ENCODE measurements around the gene PSEN2.

The PSEN2 gene

DNA sequence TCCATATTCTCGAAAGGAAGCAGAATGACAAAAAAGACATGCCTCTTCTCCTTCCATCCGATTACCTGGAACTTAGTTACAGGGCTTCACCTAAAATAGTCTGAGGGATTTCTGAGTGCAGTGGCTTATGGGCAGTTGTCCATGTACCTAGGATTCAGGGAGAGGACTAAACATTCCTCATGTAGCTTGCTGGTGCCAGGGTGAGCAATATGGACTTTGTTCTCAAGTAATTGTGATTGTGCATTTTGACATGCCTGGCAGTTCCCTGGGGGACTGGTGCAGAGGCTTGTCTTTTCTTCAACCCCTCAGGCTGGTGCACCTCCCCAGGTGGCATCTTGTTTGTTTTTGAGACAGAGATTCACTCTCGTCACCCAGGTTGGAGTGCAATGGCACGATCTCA is 6.1 kb upstream of the PSEN2 start:
- DNase-seq (ENCODE audit: low read depth in 2 of 3, low spot score in 1 of 3), result no peak

DNA sequence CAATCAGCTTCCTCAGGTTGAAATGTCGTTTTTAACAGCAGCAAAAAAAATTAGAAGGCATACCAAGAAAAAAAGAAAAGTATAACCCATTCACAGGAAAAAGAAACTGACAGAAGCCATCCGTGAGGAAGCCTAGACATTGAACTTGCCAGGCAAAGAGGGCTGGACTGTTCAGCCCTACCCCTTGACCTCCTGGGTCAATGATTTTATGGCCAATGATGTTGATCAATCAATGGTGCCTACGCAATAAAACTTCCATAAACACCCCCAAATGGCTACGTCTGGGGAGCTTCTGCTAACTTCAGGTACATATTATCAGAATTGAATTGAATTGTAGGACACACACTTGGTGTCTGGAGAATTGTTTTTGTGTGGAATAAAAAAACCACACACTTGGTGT is 4.8 kb upstream of the PSEN2 start:
- DNase-seq (ENCODE audit: low read depth in 2 of 3, low spot score in 1 of 3), result no peak

DNA sequence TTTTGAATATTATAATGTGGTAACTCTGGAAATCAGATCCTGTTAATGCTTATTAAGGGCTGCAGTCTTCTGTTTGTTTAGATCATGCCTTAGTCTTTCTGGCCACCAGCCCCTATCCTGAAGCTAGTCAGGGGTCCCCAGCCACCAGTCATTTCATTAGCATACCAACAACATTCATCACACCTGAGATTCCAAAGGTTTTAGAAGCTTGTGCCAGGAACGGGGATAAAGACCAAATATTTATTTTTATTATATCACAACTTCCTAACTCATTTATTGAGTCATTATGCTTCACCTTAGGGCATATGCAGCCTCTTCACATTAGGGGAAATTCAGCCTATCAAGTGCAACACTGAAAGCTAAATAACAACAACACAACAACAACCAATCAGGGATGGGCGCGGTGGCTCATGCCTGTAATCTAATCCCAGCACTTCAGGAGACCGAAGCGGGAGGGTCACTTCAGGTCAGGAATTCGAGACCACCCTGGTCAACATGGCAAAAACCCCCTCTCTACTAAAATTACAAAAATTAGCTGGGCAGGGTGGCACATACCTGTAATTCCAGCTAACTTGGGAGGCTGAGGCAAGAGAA is 2.9 kb upstream of the PSEN2 start:
- DNase-seq (ENCODE audit: low read depth in 2 of 3, low spot score in 1 of 3), result no peak

DNA sequence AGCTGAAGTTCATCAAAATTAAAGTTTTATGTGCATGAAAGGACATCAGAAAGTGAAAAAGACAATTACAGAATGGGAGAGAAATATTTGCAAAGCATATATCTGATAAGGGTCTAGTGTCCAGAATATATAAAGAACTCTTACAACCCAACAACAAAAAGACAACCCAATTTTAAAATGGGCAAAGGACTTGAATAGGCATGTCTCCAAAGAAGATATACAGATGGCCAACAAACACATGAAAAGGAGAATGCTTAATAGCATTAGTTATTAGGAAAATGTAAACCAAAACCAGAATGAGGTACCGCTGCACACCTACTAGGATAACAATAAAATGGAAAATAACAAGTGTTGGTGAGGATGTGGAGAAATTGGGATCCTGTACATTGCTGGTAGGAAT is 1.7 kb upstream of the PSEN2 start:
- DNase-seq (ENCODE audit: low read depth in 2 of 3, low spot score in 1 of 3), result no peak

DNA sequence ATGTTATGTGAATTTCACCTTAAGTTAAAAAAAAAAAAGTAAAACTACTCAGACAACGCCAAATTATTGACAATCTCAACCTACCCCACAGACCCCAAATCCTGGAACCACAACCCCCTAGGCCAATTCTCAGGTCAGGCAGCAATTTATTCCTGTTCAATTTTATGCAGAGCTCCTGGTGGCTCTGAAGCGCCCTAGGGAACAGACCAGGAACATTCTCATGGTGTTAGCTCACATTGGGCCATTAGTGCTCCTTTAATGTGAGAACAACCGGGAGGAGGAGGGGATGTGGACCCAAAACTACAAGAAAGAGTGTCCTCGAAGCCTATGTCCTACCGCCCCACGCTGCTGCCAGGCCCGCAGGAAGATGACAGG is 403 bp upstream of the PSEN2 start:
- DNase-seq (ENCODE audit: low read depth in 2 of 3, low spot score in 1 of 3), result no peak

DNA sequence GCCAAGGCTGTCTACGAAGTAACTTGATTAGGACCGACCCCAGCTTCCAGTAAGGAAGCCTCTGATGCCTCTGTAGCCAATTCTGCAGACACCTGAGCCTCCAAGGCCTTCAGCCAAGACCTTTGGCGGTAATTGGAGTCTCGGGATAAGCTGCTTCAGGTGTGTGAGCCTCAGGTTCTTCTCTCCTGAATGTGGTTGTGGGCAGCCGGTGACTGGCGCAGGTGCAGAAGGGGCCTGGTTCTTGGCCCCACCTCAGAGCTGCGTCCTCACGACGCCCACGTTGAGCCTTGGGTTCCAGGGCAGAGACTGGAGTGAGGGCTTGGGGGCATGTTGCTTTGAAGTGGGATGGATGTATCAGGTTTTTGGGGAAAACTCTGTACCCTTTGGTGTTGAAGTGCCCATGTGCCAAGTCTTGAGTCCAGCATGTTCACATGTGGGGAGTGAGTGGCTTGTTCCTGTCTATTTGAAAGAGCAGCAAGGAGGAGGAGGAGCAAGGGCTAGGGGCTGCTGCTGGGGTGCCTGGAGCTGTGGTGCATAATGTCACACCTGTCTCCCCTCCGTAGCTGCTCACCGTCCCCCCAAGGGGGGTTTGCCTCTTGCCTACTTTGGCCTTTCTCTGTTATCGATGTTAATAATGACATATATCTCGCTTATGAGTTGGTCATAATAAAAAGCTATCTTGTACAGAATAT is 1.4 kb downstream of the PSEN2 start:
- no peak for DNase-seq (ENCODE audit: low read depth in 2 of 3, low spot score in 1 of 3)

DNA sequence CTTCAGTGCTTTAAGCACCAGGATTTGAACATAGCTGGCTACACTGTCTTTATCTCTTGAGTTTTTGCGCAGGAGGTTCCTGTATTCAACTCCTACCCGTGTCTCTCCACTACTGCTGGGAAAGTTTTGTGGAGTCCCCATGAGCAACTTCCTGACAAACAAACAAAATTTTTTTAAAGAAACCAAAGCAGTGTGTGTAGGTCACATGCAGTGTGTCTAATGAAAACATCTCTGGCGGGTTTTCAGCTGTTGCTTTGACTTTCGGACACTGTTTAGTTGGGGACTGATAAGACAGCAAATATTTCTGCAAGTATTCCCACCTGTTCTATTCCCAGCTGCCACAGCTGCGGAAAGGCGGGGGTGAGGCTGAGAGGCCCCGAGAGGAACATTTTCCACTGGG is 2.0 kb downstream of the PSEN2 start:
- DNase-seq (ENCODE audit: low read depth in 2 of 3, low spot score in 1 of 3), result no peak

DNA sequence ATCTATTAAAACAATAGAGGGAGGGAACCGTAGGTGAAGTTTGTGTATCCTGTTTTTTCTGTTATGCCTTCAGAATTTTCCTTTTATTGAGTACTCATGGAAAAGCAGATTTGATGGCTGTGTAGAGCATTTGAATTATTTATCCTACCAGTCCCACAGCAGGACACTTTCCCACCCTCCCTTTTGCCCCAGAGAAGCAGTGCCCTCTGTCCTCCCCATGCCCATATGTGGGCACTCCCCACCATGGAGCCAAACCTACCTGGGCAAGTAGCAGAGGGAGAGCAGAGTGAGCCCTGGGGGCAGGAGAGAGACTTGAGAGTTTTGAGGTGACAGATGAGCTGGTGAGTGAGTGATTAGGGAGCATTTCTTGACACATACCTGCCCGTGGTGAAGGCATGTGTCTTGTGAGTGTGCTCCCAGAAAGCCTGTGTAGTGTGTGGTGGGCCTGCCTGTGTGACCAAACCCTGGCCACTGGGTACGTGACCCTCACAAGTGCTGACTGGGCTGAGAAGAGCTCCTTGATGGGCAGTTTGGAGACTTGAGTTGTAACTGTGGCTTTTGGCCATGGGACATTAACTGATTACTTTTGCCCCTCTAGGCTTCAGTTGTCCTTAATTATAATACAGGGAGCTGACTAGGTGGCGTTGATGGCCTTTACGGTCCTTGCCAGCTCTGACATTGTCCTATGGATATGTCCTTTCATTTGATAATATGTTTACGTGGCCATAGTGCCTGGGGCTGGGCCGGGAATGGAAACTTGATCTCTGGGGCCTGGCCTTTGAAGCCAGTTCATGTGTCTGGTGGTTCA is 3.6 kb downstream of the PSEN2 start:
- no peak for DNase-seq (ENCODE audit: low read depth in 2 of 3, low spot score in 1 of 3)

DNA sequence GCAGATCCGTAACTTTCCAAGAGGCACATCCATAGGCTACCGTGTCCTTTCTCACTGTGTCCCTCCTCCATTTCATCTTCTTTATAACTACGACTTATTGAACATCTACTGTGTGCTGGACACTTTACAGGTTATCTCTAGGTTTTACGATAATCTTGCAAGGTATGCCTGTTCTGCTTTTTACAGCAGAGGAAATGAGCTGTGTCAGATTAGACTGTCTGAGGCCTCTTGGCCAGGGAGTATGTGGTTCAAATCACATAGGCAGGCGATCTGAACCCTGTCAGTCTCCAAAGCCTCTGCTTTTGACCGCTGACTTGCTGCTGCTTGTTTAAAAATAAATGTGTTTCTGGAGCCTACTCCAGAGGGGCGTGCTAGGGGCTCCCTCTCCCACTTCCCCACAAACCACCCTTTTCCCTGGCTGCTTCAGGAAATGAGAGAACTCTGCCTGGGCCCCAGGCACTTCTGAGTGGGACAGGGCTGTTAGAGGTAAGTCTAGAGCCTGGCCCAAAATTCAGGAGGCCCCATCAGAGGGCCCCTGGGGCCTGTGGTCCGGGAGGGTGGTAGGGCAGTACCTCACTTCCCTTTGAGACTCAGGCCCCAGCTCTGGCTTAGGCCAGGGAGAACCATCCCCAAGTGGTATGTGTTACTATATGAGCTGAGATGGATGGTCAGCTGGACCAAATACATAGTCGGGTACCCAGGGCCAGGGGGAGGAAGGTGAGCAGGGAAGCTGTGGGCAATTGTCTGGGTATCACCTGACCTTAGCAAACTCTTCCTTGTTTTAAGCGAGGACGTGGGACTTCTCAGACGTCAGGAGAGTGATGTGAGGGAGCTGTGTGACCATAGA is 4.4 kb downstream of the PSEN2 start:
- no peak for DNase-seq (ENCODE audit: low read depth in 2 of 3, low spot score in 1 of 3)

DNA sequence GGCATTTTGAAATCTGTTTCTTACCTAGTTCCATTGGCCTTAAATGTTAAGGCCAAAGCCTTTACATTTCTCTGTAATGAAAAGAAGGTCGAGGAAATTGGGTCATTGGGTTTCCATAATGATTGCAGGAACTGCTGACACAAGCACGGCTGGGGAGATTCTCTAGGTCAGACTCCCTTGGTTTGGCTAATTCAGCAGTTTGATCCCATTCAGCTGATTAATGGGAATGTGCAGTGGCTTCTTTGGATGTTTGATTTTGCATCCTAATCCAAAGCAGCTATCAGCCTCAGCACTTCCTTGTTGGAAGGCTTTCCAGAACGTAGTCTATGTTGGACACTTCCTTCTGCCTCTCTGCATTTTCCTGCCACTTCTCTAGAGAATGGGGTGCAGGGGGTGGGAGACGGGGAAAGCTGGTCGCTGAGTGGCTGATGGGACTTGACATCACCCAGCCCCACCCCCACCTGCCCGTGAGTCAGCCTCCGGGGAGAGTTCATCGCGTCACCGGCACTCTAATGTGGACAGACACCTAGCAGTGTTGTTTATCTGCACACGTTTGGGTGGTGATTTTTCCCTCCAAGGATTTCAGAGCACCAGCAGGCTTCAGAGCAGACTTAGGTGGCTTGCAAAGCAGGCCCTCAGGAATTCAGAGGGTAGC is 5.4 kb downstream of the PSEN2 start:
- DNase-seq (ENCODE audit: low read depth in 2 of 3, low spot score in 1 of 3), result no peak

DNA sequence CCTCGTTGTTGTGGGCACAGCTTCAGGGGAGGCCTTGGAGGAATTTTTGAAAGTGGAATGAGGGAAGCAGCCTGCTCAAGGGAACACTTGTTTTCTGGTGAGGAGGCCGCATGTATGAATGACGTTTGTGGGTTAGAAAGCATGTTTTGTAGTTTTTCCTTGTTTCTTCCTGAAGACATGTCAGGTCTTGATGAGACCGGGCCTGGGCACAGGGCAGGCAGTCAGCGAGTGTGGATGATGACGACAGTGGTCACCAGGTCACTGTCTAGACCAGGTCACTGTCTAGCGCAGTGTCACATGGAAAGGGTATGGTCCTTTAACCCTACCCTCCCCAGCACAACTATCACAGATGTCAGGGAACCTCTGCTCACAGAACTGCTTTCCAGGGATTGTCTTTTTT is 7.3 kb downstream of the PSEN2 start:
- no peak for DNase-seq (ENCODE audit: low read depth in 2 of 3, low spot score in 1 of 3)

DNA sequence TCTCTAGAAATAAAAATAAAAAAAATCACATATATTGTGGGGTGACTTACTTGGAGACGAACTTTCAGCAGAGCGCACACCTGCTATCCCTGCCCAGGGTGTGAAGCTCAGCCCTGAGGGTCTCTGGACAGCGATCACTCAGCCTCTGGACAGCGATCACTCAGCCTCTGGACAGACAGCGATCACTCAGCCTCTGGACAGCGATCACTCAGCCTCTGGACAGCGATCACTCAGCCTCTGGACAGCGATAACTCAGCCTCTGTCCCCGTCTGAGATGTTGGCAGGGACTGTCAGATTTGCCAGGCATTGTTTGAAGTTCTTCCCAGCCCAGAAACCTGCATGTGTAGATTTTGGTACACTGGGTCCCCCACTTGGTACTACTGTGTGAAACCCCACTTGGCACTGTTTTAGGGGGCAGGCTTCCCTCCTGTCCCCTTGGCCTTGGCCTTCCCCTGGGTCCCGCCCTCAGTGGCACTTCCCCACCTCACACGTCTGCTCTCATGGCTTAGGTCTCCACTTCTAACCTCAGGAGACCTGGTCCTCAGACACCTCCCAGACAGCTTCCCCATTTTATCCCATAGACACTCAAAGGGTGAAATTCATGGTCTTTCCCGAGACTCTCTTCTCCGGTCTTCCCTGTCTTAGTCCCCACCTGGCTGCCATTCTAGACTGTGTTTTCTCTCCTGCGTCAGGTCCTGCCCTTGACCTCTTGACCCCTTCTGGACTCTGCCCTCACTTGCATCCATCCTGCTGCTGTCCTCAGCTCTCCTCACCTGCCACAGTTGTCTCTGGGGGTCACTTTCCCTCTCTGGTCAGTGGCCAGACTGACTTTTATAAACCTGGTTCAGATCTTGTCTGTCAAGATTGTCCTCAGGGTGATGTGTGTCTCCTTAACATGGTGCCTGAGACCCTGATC is 10.2 kb downstream of the PSEN2 start:
- DNase-seq (ENCODE audit: low read depth in 2 of 3, low spot score in 1 of 3), result no peak

DNA sequence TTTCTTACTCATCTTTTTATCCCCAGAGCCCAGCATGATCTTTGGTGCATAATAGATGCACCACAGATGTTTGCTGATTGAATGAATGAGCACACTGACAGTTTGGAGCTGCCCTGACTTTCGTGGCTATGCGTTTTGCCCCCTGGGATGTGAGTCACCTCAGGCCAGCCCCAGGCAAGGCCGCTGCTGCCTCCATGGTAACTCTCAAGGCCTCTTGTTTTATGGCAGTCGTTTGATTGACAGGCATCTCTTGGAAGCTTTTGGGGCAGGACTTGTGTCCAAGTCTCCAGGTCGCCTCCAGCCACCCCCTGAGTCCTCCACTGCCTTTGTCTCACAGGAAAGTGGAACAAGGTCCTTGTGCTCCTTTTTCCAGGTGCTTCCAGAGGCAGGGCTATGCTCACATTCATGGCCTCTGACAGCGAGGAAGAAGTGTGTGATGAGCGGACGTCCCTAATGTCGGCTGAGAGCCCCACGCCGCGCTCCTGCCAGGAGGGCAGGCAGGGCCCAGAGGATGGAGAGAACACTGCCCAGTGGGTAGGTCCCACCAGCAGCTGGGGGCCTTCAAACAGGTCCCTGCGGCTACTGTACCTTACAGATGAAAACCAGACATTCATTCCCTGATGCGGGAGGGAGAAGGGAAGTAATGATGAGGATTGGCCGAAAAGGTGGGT is 11.2 kb downstream of the PSEN2 start:
- DNase-seq (ENCODE audit: low read depth in 2 of 3, low spot score in 1 of 3), result no peak

DNA sequence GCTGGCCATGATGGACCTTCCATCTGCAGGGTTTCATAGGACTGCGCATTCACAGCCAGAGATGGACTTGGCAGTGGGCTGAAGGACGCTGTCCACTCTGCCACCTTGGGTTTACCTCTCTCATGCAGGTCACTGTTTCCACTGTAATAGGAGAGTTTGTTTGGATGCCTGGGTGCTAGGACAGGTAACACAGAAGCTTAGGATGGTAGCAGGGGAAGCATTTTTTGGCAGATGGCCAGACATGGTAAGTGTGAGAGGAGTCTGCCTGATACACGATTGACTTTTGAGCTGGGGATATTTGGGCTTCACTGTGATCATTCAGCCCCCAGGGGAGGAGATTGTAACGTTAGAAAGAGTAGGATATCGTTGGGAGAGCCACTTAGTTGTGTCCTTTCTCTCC is 11.8 kb downstream of the PSEN2 start:
- DNase-seq (ENCODE audit: low read depth in 2 of 3, low spot score in 1 of 3), result peak in 1 of 3 donors; percentile 17

DNA sequence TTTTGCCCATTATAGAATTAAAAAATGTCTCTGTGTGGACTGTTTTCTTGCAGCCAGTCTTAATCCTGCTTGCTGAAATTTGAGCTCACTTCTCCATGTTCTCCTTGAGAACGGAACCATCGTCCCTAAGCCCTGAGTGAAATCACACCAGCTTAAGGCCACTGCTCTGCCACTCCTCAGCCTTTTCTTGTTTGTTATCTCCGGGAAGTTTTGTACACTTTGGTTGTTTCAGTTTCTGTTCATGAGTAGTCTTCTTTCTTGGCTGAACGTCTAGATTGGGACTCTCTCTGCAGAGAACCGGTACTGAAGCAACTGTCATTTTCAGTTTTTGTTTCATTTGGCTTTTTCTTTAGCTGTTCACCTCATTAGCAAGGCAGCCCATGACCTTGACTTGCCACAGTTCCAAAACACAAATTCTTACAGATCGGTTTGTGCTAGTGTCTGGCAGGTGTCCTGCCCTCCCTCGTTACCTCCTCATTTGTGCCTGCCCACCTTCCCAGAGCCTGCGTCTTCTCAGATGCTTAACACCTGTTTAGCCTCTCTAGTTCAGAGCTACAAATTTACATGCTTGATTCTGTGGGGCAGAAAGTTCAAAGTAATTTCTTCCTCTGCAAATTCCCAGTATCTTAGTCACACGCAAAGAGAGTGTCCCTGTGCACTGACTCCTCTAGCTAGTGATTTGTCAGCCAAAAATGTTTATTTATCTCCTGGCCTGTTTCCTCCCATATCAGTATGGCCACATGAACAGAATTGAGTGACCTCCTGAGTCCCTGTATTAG is 12.4 kb downstream of the PSEN2 start:
- DNase-seq (ENCODE audit: low read depth in 2 of 3, low spot score in 1 of 3), result peak in 1 of 3 donors; percentile 37

DNA sequence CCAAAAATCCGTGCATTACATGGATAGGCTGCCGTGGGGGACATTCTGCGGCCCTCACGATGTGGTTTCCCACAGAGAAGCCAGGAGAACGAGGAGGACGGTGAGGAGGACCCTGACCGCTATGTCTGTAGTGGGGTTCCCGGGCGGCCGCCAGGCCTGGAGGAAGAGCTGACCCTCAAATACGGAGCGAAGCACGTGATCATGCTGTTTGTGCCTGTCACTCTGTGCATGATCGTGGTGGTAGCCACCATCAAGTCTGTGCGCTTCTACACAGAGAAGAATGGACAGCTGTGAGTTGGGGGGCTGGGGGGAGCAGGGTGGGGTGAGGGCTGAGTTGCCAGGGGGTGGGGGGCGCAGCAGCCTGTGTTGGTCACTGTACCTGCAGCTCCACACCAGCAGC is 13.2 kb downstream of the PSEN2 start:
- no peak for DNase-seq (ENCODE audit: low read depth in 2 of 3, low spot score in 1 of 3)

DNA sequence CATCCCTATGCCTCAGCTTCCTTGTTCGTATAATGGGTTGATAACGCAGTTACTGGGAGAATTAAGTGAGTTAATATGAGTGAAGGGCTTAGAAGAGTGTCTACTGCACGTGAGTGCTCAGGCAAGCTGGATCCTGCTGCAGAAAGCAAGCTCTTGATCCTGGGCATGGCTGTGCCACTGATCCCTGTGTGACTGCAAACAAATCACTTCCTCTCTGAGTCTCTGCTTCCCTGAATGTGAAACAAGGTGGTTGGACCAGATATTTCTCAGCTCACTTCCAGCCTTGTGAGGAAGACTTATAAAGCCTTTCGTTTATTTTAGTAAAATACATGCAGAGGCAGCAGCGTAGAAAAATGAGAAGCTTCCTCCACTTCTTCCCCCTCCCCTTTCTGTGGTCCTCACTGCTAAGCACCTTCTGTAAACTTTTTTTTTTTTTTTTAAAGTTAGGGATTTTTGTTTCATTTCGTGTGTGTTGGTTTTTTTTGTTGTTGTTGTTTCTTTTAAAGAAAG is 13.8 kb downstream of the PSEN2 start:
- DNase-seq (ENCODE audit: low read depth in 2 of 3, low spot score in 1 of 3), result no peak
